Measurements from ENCODE around the gene IPPK. TPM values are rescaled to one million over a fixed set of nuclear protein-coding genes. Genes with fewer than 3 reads are reported as not detected.

IPPK gene
- total RNA-seq, 1 donor from 2014 or later: 15.4 TPM

DNA sequence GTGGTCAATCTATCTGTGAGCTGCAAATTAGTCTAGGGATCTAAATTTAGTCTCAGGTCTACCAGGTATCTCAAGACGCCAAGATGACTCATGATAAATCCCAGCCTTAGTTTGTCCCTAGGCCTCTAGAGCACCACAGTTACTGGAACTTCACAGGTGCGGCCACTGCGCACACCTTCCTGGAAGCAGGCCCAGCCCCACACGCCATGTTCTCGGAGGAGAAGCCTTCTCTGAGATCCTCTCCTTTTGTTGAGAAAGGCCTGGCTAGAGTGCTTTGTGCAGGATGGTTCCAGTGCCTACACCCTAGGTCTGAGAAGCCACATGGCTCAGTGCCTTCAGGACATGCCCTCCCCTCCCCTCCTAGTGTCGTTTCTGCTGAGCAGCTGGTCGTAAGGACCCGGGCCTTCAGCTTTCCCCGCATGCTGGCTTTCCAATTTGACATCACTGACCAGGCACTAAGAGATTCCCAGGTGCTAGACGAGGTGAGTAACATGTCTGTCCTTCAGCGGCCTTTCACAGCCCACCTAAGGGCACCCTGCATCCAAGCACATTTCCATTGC lies 51.9 kb downstream of the IPPK start:
- no peak for DNase-seq (ENCODE audit: extremely low read depth, low read depth, low spot score)

DNA sequence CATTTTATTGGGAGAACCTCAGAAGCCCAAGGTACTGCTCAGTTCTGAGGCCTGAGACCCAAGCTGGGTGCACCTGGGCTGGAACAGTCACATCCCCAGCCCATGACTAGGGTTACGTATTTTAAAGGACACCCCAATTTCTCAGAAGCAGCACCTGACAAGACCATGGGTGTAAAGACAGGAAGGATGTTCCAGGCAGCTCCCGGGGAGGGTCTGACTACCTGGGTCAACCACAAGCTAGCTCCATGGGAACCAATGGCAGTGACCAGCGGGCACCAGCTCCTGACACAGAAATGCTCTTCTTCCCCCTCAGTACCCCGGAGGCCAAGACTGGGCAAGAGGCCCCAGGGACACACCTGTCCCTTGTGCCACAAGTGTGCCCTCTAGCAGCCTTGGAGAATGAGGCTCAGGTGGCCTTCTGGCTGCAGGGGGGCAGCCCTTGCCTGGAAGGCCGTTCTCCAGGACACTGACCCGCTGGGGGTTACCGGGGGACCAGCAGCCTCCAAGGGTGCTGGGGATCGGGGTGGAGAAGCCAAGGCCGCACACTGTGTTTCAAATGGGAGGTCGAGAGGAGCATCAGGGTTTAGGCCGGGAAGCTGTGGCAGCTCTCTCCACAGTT lies 52.6 kb downstream of the IPPK start:
- DNase-seq (ENCODE audit: extremely low read depth, low read depth, low spot score): no peak

DNA sequence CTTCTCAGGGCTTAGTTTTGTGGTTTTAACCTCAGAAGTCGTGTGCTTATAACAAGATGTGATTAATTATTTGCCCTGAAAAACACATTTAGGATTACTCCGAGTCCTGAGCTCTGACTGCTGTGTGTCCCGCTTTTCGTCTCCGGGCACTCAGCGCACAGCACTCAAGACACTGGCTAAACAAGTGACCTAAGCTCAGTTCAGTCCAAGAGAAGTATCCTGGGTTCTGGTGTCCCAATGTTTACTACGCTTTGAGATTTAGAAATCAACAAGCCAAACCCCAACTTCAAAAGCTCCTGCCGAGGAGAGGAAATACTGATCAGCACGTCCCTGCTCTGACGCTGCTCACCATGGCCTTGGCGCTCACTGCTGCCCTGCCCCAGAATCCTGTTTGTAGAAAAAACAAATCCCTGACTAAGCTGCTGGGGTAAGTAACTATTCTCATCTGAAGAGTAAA lies 53.2 kb downstream of the IPPK start:
- DNase-seq (ENCODE audit: extremely low read depth, low read depth, low spot score): no peak

DNA sequence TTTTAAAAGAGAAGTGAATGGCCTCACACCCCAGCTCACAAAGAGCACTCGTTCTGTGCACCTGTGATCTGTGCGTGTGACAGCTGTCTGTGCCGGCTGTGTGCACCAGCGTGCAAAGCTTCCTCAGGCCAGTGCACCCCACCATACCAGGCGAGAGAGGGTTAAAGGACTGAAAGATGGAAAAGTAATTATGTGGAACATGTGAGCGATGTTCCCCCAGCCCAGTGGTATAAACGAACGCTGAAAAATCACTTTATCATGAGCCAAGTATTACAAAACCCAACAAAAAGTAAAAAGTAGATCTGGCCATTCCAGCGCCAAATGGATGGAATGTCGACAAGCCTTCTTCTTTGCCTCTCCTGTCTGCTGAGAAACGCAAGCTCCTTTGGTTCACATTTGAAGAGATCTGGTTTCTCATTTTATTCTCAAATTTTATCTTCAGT lies 53.7 kb downstream of the IPPK start:
- no peak for DNase-seq (ENCODE audit: extremely low read depth, low read depth, low spot score)

DNA sequence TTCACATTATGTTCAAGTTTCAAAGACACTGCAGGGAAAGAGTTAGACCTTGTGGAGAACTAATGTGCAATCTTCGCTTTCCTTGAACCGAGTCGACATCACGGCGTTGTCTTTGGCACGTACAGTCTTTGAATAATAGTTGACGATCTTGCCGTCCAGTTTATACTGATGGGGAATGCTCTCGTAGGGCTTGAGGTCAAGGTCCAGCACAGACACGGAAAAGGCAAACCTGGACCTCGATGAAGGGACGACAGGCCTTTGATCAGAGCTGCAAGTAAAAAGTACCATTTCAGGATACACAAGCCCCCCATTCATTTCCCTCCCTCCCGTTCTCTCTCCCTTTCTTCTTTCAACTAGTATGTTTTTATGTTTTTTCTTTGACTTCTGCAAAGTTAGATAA lies 54.1 kb downstream of the IPPK start:
- DNase-seq (ENCODE audit: extremely low read depth, low read depth, low spot score): no peak

DNA sequence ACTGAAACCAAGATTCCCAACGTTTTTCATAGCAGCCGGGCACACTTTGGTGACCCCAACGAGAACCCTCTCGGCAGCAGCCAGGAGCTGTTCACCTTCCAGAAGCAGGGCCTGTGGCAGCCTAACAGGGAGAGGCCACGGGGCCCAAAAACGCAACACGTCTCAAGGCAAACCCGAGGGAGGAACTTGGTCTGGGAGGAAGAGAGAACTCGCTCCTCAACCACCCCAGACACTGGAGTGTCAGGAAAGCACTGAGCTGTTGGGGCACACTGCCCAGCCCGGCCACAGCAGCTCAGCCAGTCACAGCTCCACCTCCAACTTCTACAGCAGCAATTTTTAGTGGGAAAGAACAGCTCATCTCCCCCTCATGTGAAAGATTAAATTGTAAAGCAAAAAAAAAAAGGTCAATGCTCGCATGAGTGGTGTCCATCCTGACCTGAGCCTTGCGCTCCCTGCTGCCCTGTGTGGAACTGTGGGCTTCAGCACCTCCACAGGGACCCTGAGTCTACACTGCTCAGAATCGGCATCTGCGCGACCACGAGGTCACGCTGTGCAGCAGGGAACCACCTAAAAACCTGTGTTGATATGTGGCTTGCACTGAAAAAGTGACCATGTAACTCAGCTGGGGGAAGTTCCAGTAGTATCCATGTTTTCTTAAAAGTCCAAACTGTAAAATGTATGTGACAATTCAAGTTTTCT lies 55.0 kb downstream of the IPPK start:
- no peak for DNase-seq (ENCODE audit: extremely low read depth, low read depth, low spot score)

DNA sequence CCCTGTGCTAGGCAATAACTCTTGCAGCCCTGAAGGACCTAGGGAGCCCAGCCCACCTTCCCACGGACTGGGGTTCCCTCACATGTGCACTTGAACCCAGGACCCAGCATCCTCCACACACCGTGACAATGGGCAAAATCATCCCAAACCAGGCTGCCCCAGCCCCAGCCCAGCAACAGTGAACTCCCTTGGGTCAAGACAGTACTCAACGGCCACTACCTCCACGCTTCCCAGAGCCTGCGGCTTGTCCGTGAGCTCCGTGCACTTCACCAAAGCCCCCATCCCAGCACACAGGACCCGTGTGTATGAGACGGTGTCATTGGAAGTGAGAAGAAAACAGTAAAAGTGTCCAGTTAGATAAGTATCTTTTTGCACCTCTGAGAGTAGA lies 55.8 kb downstream of the IPPK start:
- no peak for DNase-seq (ENCODE audit: extremely low read depth, low read depth, low spot score)

DNA sequence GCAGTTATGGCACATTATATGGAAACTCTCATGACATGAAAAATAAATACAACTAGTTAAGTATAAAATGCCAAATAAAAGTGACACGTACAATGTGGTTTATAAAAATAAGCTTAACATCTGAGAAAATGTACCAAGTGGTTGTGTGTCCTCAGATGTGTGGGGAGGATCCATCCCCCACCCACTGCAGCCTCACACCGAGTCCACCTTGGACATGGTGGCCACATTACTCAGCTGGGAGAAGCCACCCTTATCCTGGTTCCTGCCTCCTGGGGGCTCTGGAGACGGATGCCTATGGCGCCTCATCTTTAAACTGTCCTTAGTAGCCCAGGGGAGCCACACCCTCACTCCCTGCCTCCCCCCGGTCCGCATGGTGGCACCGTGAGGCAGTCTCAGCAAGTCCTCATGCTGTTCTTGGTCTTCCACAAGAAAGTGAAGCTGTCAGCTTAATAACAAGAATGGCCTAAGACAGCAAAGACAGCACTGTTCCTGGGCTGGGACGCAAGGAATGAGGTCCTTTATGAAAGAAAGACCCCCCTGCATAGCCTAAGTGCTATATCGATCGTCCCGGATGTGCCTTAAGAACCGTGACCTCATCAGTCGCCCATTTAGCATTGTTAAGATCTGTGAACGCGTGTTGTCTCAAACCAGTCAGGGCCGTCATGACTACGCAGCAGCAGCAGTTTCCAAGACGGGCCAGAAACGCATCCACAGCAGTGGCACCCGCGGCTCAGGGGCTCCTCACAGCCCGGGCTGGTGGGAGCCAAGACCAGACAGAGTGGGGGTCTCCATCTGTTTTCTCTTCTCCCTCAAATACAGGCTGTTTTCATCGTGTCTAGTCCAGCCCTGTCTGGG lies 56.4 kb downstream of the IPPK start:
- no peak for DNase-seq (ENCODE audit: extremely low read depth, low read depth, low spot score)

DNA sequence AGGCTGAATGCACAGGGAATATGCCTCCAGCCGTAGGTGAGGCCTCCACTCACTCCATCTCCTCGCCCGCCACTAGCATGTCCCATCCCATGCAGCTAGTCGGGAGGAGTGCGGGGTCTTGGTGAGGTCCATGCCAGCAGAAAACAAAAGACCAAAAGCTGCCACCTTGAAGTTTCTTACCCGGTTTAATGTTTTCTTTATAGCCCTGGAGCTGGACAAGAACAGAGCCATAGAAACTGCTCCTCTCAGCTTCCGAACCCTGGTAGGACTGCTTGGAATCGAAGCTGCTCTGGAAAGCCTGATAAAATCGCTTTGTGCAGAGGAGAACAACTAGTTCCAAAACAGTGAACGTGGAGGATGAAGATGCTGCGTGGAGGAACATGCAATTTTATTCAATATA lies 57.1 kb downstream of the IPPK start:
- no peak for DNase-seq (ENCODE audit: extremely low read depth, low read depth, low spot score)

DNA sequence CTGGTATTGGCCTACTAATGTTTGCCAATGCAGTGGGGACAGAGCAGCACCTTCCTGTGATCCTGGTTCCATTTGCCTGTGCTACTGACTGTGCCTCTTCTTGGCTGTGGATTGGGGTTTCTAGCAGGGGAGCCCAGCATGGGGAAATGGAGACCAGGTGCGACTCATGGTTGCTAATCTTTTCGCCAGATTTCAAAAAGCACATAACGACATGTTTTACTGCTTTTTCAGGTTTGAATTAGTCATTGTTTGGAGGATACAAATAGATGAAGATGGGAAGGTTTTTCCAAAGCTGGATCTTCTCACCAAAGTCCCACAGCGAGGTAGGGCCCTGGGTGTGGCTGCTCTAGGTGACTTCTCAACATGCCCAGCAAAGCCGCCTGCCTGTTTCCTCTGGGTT lies 57.6 kb downstream of the IPPK start:
- DNase-seq (ENCODE audit: extremely low read depth, low read depth, low spot score): no peak

DNA sequence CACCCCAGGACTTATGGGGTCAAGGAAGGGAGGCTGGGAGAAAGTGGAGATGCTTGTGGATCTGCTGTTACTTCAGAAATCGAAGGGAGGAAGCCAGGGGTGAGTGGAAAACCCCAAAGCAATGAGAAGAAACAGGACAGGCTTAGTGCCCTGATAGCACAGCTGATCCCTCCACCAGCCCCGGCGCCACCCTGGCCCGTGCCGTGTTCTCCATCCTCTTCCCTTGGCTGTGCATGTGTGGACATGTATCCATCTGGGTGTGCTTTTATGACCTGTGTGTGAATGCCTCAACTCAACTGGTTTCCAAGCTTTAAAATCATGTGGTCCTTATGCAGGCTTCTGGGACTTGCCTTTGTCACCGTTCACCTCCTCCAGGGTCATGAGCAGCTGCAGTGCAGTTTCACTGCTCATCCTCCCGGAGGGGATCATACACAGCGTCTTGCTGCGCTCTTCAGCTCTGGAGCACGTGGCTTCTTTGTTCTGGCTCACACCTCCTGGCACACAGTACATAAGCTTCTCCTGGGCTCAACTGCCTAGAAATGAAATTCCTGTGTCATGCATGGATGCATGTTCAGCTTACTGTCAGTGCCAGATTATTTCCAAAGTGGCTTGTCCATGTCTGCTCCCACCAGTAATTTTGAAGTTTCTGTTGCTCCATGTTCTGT lies 58.2 kb downstream of the IPPK start:
- DNase-seq (ENCODE audit: extremely low read depth, low read depth, low spot score): no peak

DNA sequence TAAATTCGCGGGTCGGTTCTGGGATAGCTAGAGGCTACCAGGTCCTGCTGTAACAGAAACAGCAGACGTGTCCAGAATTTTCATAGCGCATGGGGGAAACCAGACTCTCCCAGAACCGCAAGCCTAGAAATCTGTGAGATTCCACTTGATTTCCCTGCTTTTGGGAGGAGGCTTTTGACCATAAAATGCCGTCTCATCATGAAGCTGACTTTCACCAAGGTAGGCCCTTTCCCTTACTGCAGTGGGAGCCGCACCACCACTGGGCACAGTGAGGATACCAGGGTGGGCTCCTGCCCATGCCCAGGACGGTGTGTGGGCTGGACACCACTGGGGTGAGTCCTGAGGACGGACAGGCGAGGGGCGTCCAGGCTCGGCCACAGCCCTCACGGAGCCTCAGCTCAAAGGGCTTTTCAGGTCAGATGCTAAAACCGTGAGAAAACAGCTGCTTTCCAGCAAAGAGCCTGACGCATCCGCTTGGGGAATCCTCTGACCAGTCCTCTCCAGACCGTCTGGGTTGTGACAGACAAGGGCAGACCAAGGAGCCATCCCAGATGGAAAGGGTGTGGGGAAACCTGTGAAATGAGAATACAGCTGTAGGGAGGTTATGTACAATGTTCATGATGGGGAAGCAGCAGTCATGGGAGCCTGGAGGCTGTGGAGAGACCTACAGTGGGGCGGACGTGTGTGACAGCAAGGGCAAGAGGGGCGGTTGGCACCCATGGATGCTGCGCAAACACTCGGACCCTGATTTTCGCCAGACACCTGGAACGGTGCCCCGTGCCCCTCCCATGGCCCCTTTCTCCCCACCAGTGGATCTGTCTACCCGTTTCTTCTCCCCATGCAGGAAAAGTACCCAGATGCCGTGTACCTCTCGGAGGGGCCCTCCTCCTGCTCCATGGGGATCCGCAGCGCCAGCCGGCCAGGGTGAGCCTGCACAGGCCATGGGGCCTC lies 59.2 kb downstream of the IPPK start:
- DNase-seq (ENCODE audit: extremely low read depth, low read depth, low spot score): no peak

DNA sequence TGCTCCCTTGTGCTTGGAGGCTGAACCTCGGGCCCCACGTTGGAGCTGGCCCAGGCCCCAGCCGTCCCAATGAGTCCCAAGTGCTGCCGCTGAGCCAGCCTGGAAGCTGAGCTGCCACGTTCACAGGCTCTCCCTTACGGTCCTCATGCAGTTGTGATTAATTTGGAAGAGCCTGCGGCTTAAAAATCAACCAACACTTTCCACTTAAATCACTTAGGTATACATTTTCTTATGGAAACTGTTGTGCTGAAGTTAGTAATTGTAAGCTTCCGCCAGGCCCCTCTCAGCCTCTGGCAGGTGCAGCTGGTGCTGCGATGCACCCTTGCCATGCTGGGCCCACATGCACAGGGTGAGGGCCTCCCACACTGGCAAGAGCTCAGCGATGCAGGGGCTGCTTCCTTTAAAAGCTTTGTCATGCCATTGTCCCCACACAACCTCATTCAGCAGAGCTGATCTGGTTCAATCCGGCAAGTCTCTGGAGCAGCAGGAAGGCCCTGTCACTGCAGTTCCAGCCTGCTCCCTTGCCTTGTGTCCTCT lies 61.0 kb downstream of the IPPK start:
- no peak for DNase-seq (ENCODE audit: extremely low read depth, low read depth, low spot score)

DNA sequence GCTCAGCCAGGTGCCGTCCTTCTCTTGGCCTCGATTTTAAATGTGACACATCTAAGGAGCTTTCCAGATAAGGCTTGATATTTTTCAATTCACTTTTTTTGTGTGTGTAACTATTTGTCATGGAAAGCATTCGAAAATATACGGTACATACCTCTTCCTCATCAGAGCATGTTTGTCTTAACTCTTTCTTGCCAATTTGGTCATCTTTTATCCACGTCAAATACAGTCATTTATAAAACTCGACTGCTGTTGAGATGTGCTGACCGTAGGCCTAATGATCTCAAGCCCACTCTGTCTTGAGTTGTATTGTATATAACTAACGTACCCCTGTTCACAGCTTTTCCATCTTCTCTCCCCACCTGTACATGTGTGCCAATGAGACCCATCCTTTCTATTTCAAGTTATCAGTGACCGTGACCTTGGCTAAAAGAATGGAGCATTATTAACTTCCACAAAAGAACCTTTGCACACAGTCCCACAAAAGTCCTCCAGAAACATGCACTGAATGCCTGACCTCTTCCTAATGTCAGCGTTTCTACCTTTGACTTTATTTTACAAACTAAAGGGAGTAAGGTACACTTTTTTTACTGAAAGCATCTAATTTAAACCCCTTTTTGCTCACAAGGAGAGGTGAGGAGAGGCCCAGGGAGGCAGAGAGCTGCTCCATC lies 61.6 kb downstream of the IPPK start:
- DNase-seq (ENCODE audit: extremely low read depth, low read depth, low spot score): no peak

DNA sequence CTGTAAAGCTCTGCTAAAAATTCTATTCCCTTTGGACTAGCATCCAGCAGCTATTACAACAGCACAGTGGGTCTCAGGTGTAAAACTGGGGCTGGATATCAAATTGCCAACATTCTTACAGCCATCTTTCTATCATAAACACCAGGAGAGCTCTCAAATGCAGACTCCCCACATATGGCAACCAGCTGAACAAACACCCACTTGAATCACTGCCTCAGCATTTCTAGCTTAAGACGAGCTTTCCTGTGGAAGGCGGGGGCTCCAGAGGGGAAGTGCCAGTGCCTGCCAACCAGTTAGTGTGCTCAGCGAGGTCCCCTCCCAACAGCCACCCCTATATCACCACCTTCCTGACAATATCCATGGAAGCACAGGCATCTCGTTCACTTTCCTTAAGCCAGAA lies 62.2 kb downstream of the IPPK start:
- no peak for DNase-seq (ENCODE audit: extremely low read depth, low read depth, low spot score)

DNA sequence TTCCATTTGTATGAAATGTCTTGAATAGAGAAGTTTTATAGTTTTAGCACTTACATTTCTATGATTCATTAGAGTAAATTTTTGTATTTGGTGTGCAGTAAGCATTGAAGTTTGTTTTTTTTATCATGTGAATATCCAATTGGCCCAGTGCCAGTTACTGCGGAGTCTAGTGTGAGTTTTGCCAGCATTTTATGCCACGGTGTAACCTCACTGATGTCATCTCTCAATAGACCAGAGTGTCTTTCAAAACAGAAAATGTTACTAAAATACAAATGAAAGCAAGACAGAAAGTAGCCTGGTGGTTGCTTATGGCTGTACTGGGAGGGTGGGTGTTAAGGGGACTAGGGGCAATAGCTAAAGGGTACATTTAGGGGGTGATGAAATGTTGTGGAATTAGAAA lies 62.8 kb downstream of the IPPK start:
- DNase-seq (ENCODE audit: extremely low read depth, low read depth, low spot score): no peak

DNA sequence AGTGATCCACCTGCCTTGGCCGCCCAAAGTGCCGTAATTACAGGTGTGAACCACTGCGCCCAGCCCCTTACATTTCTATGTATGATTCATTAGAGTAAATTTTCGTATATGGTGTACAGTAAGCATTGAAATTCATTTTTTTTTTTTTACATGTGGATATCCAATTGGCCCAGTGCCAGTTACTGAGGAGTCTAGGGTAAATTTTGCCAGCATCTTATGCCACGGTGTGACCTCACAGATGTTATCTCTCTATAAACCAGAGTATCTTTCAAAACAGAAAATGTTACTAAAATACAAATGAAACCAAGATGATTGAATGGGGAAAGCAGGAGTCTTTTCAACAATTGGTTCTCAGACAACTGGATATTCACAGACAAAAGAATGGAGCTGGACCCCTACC lies 64.7 kb downstream of the IPPK start:
- DNase-seq (ENCODE audit: extremely low read depth, low read depth, low spot score): no peak

DNA sequence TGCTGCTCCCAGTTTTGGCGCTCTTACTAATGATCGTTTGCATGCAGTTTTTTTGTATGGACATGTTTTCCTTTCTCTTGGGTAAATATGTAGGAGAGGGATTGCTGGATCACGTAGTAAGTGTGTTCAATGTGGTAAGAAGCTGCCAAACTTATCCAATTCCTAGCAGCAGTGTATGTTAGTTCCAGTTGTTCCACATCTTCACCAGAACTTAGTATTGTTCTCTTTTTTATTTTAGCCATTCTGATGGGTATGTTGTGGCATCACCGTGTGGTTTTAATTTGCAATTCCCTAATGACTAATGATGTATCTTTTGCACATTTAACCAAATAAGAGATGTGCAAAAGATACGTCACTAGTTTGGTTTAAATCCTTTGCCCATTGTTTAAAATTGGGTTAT lies 65.9 kb downstream of the IPPK start:
- no peak for DNase-seq (ENCODE audit: extremely low read depth, low read depth, low spot score)

DNA sequence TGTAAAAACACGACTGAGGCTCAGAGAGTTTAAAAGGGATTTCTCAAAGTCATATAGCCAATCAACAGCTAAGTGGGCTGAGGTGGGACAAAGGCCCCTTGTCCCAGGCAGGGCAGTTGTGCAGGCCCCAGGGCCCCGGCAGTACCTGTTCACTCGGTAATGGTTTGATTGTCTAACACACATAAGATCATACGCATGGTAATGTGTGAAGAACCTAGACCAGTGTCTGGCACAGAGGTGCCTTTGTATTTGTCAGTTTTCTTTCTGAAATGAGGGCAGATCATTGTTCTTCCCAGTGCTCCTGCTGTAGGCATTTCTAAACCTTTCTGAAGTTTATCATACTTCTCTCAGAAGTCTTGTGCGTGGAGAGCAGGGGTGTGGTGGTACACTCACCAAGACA lies 66.8 kb downstream of the IPPK start:
- no peak for DNase-seq (ENCODE audit: extremely low read depth, low read depth, low spot score)

Measured in glomerular endothelial cell (primary cell).